NCI-H1930 (cell line): ENCODE data around the gene PDCD6IP.
"Not testable (repeated sequence)": the region's sequence is repeated elsewhere in the genome, so short reads cannot be mapped to it uniquely, and the experiment has no call there.

Source experiments
- DNase-seq, 2 experiments: peaks; one replicate each; lab custom pipeline; 2025; lab: John Stamatoyannopoulos, UW

The PDCD6IP gene

DNA sequence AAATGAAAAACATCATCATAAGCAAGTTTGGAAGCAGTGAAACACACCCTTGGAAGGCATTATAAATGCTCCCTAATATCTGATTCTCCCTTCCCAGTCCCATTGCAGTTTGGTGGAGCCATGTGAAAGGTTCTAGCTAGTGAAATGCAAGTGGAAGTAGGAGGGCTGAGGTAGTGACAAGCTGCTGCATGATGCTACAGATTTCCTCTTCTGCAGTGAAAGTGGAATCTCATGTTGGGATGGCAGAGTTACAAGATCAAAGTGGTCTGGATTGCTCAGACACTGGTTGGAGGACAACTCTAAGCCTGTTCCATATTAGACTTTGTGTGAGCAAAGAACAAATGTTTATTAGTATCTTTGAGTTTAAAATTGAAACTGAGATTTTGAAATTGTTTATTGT lies 3.3 kb upstream of the PDCD6IP start:
- no peak for DNase-seq

DNA sequence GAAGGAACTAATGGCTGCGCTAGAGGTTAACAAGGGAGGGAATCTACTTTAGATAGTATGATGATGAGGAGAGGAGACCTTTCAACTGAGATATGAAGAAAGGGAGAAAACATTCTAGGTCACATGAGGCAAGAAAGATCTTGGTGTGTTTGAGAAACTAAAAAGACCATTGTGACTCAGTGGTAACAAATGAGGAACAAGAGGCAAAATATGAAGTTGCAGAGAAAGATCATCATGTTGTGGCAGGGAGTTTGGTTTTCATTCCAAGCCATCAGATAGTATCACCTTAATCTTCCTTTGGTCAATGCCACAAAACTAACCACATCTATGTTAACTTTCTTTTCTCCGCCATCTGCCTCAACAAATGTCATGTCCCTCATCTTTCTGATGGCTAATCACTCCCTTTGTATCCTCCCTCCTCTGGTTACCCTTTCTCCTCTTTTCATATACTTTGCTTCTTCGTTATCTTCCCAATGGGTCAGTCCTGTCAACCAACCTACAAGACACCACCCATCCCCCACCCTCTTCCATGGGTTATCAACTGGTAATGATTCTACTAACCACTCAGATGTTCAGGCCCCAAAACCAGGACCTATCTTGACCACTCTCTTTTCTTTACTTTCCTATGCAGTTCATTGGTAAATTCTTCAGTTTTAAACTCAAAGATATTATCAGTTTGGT lies 2.4 kb upstream of the PDCD6IP start:
- no peak for DNase-seq

DNA sequence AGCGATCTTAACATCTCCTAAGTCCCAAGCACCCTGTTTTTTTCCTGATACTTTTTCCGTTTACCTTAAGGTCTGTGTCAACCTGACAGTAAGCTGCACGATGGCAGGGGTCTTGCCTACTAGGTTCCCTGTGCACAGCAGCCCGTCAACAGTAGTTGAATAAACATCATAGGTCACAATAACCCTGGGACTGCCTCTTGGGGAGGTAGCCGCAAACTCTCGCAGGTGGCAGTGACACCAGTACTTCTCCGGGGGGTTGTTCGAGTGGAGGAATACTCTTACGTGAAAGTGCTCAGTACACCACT lies 365 bp upstream of the PDCD6IP start:
- no peak for DNase-seq

DNA sequence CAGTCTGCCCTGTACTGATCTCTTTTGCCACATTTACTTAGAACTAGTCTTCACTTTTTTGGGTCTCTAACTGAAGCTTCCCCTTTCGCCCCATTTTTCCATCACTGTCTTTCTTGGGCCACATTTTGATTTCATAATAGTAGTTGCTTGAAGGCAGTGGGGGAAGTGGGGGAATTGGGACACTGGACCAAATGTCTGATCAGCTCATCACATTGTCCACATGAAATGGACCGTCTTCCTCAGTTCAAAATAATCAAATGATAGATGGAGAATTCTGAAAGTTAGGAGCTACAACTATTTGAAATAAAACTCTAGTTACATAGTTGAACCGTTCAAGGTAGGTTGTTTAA lies 747 bp downstream of the PDCD6IP start:
- DNase-seq = no peak

DNA sequence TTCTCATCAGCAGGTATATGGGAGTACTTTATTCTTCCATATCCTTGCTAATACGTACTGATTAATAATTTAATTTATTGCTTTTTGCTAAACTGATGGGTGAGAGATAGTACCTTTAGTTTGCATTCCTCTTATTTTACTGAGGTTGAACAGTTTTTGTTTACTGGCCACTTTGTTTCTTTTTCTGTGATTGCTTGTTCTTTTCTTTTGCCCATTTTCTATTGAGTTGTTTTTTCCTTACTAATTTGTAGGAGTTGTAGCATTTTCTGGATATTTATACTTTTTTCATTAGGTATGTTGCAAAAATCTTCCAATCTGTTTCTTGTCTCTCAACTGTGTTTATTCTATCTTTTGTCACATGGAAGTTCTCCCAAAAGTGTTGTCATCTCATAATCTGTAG lies 4.8 kb downstream of the PDCD6IP start:
- DNase-seq = no peak

DNA sequence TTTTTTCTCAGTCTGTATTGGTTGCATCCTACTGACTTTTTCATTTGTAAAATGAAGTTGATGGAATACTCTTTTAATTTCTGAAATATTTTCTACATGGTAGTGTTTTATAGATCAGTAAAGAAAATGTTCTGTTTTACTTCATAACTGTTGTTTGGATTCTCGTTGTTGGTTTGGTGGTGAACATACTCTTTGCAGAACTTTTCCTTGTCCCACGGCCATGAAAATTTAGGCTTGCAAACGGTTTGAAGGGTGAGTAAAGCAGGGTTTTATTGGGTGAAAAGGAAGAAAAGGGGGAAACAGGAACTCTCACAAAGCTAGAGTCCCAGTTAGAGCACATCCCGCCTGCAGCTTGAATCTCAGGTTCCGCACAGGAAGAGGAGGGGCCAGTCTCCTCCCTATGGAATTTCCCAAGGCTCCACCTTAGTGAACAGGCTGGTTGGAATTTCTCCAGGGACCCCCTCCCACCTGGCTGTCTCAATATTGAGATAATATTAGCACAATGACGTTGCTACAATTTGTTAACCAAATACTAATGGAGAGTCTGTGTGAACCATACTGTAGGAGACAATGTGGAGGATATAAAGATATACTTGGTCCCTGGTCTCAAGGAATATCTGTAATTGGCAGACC lies 5.6 kb downstream of the PDCD6IP start:
- no peak for DNase-seq

DNA sequence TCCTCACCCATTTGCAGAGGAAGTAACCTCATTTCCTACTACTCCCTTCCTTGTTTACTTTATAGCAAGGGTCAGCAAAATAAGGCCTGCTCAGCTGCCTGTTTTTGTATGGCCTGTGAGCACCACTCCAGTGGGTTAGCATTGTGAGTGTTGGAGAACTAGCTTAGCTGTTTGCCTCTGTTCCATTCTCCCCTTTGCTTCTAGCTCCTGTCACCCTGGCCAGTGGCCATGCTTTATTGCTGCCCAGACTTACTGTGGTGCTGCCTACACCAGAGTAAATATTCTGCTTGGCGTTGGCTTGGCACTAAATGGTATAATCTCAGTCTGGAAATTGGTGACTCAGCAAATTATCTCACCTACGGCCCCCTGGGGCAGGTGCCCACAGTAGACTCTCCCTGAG lies 8.8 kb downstream of the PDCD6IP start:
- no peak for DNase-seq

DNA sequence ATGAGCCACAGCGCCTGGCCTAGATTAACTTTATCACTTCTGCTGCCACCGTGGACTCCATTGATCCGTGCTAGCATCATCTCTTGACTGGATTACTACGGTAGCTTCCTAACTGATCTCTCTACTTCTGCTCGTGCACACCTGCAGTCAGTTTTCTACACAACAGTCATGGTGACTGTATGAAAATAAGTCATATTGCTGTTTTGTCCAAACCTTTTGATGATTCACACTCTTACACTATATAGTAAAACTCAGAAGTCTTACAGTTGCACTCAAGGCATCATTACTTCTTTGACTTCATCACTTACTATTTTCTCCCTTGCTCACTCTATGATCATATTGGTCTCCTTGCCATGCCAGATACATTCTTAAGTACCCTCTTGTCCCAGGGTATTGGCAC lies 10.1 kb downstream of the PDCD6IP start:
- DNase-seq = no peak

DNA sequence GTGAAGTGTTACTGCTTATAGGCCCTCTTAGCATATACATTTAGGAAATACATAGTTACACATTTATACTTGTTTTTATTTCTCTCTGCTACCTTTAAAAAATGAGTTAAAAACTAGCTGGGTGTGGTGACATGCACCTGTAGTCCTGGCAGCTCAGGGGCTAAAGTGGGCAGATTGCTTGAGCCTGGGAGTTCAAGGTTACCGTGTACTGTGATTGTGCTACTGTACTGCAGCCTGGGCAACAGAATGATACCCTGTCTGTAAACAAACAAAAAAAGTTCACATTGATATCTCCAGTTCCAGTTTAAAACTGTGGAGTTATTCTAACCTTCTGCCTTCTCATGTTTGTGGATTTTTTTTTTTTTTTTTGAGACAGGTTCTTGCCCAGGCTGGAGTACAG lies 12.1 kb downstream of the PDCD6IP start:
- DNase-seq = no peak

DNA sequence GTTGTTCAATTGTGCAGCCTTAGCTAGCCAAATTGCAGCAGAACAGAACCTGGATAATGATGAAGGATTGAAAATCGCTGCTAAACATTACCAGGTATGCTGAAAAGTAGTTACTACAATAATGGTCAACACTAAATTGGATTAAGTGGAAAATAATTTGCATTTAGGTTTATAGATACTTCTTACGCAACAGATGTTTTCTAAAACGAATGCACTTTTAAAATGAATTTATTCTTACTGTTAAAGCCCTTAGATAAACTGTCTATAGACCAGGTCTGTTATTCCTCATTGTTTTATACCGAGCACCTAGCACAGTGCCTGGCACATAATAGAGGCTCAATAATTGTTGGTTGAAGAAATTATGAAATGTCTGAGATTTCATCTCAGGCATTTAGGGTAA lies 23.6 kb downstream of the PDCD6IP start:
- no peak for DNase-seq

DNA sequence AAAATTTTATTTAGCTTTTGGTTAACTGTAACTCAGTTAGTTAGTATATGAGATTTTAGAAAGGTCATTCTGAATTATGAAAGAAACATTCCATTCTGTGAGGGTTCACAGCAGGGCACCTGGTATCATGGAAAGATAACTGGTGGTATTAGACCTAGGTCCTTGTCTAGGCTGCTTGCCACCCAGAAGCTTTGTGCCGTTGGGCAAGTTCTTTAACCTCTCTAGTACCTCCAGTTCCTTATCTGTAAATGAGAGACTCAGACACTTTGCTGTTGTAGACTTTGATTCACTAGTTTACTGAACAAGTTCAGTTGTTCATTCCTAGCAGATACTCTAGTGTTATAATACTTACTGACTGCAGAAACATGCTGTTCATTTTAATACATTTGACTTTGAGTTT lies 25.4 kb downstream of the PDCD6IP start:
- no peak for DNase-seq

DNA sequence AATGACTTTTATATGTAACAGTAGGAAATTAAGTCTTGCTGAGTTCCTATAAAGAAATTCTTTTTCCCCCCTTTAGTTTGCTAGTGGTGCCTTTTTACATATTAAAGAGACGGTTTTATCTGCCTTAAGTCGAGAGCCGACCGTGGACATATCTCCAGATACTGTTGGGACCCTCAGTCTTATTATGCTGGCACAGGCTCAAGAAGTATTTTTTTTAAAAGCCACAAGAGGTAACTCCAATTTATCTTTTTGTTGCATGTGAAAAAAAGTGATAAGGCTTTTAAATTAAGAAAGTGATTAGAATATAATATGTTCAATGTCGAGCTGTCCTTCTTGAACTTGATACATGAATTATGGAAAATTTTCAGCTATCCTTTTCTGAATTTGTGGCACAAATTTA lies 26.7 kb downstream of the PDCD6IP start:
- DNase-seq = no peak

DNA sequence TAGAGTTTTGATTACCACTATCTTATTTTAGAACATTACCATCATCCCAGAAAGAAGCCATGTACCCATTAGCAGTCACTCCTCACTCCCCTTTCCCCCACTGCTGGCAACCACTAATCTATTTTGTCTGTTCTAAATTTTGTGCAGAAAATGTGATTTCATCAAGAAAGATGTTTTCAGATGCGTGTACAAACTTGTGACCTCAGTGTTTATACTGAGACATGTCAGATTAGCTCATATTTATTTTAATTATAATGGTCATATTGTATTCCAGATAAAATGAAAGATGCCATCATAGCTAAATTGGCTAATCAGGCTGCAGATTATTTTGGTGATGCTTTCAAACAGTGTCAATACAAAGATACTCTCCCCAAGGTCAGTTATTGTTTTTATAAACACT lies 27.8 kb downstream of the PDCD6IP start:
- no peak for DNase-seq

DNA sequence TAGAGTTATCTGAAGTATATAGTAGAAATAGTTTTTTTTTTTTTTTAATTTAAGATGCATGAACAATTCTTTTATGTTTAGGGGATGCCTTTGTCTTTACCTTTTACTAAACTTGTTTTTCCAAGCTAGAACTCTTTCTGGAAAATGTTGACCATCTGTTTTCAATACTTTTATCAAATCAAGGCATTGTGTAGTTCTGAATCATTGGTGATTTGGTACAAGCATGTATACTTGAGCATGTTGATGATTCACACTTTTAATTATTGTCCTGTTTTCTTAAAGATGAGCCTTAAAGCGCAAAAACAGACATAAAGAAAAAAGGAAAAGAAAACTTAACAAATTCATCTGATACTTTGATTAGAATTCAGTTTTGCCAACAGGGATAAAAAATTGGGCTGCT lies 28.3 kb downstream of the PDCD6IP start:
- no peak for DNase-seq

DNA sequence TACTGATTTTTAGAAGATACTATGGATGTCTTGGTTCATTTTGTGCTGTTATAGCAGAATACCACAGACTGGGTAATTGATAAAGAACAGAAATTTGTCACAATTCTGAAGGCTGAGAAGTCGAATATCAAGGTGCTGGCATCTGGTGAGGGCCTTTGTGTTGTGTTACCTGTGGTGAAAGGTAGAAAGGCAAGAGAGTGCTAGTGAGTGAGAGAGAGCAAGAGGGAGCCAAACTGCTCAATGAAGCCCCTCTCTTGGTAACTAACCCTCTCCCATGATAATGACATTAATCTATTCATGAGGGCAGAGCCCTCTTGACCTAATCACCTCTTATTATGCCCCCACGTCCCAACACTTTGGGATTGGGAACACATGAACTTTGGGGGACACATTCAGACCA lies 31.3 kb downstream of the PDCD6IP start:
- DNase-seq = no peak

DNA sequence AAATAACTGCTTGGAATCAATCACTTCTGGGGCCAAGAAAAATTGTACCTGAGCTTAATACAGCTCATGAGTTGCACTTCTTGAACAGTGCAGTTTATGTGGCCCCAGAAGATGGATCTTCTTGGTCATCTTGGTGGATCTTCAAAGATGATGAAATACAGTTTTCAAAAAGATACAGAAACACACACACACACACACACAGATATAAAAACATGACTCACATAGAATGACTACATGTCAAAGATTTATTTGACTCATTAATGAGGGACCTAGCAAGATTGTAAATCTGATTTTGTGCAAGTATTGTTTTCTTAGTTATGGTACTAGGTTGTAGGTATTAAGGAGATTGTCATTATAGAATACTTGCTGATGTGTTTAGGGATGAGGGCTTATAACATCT lies 32.6 kb downstream of the PDCD6IP start:
- DNase-seq = no peak

DNA sequence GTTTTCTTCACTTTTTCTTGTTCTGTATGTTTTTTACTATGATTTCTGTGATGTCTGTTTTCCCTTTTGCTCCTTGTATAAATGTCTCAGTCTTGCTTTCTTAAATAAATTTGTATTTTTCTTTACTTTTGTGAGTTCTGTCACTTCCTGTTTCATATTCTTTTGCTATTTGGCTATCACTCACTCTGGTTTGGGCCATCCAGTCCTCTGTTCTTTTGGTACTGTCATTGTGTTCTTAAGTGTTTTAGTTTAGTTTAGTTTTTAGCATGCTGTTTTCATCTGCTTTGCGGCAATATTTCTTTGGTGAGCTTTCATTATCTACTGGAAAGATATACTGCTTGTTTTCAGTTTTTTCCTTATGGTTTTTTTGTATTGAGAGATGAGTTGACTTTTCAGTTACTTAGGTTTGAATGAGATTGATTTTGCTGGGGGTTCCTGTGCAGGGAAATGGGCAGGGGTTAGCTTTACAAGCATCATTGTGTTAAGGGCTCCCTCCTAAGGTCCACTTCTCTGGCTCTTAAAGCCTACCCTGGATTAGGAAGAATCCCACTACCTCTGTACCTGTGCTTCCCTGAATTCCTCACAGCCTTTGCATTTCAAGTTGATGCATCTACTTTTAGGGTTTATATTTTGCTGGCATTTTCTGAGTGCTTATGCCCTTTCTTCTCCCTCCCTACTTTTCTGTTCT lies 35.1 kb downstream of the PDCD6IP start:
- DNase-seq = no peak

DNA sequence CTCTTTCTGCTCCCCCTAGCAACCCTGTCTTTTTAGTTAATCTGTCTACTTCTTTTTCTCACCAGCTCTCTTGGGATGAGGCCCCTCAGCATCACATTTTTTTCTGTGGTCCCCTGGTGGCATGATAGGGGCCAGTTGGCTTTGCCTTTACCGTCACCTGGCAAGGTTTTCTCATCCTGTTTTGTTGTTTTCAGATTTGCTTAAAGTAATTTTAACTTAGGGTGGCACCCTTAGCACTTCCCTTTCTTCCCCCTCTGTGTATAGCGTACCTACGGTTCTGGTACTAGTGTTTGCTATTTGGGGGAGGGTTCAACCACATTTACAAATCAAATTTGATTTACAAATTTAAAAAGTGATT lies 35.6 kb downstream of the PDCD6IP start:
- DNase-seq = no peak

DNA sequence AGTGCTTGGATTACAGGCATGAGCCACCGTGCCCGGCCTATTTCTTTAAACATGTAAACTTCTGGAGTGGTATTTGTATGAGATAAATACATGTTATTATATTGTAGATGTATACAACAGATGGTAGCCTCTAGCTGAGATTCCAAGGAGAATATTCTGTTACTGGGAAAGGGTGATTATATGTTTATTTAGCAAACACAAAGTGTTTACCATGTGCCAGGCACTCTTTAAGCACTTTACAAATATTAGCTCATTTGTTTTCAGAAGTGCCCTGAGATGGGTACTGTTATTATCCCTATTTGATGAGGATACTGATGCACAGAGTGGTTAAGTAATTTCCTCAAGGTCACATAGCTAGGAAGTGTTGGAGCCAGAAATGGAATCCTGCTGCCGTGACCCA lies 38.8 kb downstream of the PDCD6IP start:
- DNase-seq = not testable (repeated sequence)

DNA sequence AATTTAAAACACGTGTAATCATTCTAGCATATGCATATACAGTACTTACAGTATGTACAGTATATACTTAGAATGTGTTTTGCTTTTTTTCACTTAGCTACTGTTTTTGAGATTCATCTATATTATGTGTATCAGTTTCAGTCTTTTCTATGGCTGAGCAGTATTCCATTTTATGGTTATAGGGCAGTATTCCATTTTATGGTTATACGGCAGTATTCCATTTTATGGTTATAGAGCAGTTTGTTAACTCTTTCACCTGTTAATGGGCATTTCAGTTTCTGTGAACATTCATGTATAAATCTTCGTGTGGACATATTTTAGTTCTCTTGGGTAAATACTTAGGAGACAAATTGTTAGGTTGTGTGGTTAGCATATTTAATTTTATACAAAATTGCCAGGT lies 40.9 kb downstream of the PDCD6IP start:
- DNase-seq = no peak

DNA sequence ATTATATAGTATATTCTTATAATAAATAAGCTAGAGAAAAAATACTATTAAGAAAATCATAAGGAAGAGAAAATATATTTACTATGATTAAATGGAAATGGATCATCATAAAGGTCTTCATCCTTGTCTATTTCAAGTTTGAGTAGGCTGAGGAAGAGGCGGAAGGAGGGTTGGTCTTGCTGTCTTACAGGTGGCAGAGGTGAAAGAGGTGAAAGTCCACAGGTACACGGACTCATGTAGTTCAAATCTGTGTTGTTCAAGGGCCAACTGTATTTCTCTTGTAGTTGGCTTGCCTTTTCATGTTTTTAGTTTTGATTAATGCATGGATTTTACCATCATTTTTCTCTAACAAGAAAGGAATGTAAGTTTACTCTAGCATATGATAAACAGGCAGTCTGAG lies 41.7 kb downstream of the PDCD6IP start:
- DNase-seq = no peak

DNA sequence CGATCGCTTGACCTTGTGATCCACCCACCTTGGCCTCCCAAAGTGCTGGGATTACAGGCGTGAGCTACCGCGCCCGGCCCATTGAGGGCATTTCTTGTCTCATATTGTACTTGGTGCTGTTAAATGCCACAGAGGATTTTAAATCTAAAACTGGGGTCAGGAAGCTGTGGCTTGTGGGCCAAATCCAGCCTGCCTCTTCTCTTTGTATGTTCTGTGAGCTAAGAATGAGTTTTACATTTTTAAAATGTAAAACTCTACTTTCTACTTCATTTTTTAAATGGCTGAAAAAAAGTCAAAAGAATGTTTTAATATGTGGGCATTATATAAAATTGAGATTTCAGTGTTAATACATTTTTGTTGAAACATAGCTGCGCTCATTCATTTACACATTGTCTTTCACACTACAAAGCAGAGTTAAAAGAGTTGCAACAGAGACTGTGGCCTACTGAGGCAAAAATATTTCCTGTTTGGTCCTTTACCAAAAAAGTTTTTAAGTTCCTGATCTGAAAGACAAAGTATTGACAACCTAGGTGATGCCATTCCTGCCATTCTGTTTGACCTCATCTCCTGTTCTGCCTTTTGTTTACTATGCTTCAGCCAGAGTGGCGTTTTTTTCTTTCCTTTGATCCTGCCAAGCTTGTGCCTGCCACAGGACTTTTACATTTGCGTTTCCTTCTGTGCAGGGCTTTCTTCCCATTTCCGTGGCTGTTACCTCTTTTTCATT lies 50.4 kb downstream of the PDCD6IP start:
- no peak for DNase-seq

DNA sequence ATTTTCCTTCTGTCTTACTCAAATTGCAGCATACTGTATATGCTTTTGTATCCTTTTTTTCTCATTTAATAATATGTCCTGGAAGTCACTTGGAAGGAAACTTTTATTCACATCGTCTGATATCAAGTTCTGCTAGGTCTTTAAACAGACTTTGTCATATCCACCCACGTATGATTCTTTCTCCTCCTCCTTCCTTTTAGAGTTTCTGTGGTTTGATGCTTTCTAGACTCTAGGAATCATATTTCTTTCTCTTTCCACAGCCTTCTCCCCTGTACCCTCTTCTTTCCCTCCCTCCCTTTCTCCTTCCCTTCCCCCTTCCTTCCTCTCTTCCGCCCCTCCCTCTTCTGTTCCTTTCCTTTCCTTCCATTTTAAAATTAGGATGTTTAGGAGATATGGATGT lies 52.2 kb downstream of the PDCD6IP start:
- not testable (repeated sequence) for DNase-seq
